AG09309 (cell line): ENCODE results near the gene TMEM233.

Experiments used
- DNase-seq: peaks from one replicate; pipeline ENCODE4 v3.0.0-alpha.2; 2010; ENCODE audit warnings: low read depth
- H3K4me3 ChIP-seq: 2 replicates; pipeline ENCODE4 v1.5.1; 2011; ENCODE audit warnings: mild to moderate bottlenecking, low read depth, low read length, moderate library complexity; ENCODE audit not compliant: control insufficient read depth
- CTCF ChIP-seq: IDR thresholded peaks from 2 replicates; pipeline ENCODE4 v1.5.1; 2011; ENCODE audit warnings: mild to moderate bottlenecking, low read depth, low read length, inconsistent platforms; ENCODE audit not compliant: insufficient read depth, control insufficient read depth; ENCODE audit errors: missing control alignments

The TMEM233 gene

GRCh38 chr12:119676573-119676972, 83.0 kb downstream of the TMEM233 start:
- no peak overlapping the region for H3K4me3 ChIP-seq
- no peak for DNase-seq
- peak; percentile 11 for TF ChIP-seq CTCF

GRCh38 chr12:119678459-119678858, 84.9 kb downstream of the TMEM233 start:
- DNase-seq = no peak
- no peak overlapping the region for H3K4me3 ChIP-seq
- no peak for TF ChIP-seq CTCF

GRCh38 chr12:119679081-119679480, 85.5 kb downstream of the TMEM233 start:
- TF ChIP-seq CTCF = no peak
- H3K4me3 ChIP-seq = no peak overlapping the region
- DNase-seq = no peak

- DNase-seq = no peak
- H3K4me3 ChIP-seq = no peak overlapping the region
- no peak for TF ChIP-seq CTCF
These were observed 85.9 kb downstream of the TMEM233 start for GRCh38 chr12:119679490-119679889.

GRCh38 chr12:119681111-119681510, 87.5 kb downstream of the TMEM233 start:
- no peak for TF ChIP-seq CTCF
- no peak for DNase-seq
- no peak overlapping the region for H3K4me3 ChIP-seq

- no peak for DNase-seq
- H3K4me3 ChIP-seq = no peak overlapping the region
- no peak for TF ChIP-seq CTCF
These were observed 88.4 kb downstream of the TMEM233 start for GRCh38 chr12:119681728-119682638.

- no peak for TF ChIP-seq CTCF
- DNase-seq = no peak
- no peak overlapping the region for H3K4me3 ChIP-seq
These were observed 89.2 kb downstream of the TMEM233 start for GRCh38 chr12:119682639-119683252.
